ENCODE measurements around the gene MYBPC3.

MYBPC3 gene

DNA sequence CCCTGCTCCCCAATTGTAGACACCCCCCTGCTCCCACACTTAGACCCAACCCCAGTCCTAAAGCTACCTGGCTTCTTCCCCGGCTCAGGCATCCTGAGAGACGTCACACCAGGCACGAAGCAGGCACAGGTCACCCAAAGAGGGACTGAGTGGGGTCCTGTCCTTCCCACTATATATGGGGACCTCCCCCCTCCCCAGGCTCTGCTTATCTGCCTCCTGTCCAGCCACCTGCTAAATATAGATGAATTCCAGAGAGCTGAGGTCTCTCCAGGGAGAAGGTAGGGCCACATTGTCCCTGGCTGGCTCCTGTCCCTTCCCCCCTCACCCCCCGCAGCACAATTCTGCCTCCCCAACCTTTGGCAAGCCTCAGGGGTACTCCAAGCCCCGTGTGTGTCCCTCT, at the start of gene MYBPC3:
MYBPC3 (minus strand) TSS at position 147 of the 400 bp plus-strand sequence; CDS start at position 92, 55 bp downstream.
- no peak for DNase-seq (ENCODE audit: low read depth)

- no peak for DNase-seq (ENCODE audit: low read depth)
Measured at GRCh38 chr11:47400768-47401279, 48.3 kb upstream of the MYBPC3 start.

DNA sequence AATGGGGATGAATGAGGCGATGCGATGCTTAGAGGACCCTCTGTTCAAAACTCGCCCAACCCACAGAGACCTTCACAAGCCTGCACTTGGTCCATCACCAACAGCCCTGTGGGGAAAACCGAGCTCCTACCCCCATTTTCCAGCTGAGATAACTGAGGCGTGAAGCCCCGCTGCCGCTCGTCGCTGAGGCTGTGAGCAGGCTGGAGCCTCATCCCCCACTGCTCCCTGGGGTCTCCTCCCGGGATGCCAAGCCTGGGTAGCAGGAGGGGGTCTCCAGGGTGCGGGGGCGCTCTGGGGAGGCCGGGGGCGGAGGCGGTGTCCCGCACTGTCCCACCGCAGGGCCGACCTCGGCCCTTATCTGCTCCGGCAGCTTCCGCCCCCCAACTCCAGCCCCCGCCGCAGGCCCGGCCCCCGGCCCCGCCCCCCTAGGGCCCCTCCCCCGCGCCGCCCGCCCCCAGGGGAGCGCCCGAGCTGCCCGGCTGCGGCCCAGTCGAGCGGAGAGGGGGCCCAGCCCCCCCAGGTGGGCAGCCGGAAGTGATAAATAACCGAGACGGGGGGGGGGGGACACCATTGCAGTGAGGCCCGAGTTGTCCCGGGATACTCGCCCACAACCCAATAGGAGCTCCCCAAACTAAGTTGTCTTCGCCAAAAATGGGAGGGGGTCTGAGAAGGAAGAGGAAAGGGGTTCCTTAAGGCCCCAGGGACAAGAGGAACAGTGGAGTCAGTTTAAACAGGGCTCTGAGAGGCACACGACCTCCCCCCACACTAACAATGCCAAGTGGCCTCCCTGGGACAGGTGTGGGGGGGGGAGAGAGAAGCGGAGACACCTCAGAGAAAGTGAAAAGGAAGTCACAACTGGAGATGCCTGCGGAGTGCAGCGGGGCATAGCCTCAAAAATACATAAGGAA, 47.6 kb upstream of the MYBPC3 start:
- no peak for DNase-seq (ENCODE audit: low read depth)

DNA sequence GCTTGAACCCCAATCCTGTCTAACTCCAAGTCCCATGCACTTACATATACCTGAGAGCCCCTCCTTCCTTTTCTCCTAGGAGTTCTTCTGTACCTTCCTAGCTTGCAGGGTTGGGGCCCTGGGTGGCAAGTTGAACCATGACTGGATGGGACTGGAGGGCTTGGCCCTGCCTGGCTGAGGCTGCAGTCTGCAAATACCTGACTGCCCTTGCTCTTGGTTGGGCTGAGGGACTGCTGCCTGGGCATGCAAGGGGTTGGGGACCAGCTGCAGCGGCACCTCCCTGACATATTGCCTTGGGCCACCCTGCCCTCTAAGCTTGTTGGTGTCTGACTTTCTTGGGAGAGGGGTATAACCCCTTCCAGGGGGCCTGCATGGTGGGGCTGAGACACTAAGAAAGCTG, 46.0 kb upstream of the MYBPC3 start:
- no peak for DNase-seq (ENCODE audit: low read depth)

- no peak for DNase-seq (ENCODE audit: low read depth)
Measured at GRCh38 chr11:47398011-47398410, 45.5 kb upstream of the MYBPC3 start.

DNA sequence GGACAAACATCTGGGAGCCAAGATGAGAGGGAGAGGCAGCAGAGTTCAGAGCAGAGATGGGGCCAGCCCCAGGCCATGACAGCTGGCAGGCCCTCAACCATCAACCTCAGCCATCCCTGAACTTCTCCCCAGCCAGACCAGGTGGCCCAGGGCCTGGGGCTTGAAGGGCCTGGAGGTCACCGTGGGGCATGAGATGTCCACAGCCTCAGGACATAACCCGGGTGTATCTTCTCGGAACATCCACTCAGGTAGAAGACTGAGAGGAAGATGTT, 43.5 kb upstream of the MYBPC3 start:
- DNase-seq (ENCODE audit: low read depth) = no peak

- no peak for DNase-seq (ENCODE audit: low read depth)
Measured at GRCh38 chr11:47395223-47396048, 42.9 kb upstream of the MYBPC3 start.

DNA sequence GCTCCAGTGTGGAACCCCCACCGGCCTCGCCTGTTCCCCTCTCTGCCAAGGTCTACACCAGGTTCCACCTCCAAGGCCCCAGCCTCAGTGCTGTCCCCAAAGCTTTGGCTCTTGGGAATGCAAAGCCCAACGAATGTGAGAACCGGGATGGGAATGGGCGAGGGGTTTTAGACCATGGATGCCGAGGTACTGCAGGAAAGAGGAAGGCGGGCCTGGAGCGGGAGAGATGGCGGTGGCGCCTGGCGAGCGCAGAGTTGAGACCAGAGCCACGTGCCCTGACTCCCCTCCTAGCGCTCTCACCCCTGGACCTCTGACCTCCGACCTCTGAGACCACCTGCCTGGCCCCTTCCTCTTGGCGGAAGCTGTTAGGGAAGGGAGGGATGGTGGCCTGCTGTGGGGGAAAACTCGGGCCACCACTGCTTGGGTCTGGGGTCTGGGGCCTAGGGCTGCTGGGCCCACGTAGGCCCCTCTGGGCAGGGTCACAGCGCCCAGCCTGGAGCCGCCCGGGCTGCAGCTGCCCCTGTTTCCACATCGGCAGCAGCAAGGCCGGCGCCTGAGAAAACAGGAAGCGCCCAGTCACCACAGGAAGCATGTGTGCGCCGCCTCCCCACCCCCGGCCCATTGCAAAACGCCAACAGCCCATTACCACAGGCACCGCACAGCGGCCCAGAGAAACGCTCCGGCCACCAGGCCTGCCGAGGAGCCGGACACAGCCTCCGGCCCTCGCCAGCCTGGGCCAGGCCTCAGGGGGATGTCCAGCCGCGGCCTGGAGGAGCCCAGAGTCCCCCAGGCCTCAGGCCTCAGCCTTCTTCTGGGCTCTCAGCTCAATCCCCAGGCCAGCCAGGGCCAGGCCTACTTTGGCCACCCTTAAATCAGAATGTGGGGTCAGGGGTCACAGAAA, 42.1 kb upstream of the MYBPC3 start:
- DNase-seq (ENCODE audit: low read depth) = no peak

GRCh38 chr11:47394050-47394321, 41.5 kb upstream of the MYBPC3 start:
- DNase-seq (ENCODE audit: low read depth) = no peak

DNA sequence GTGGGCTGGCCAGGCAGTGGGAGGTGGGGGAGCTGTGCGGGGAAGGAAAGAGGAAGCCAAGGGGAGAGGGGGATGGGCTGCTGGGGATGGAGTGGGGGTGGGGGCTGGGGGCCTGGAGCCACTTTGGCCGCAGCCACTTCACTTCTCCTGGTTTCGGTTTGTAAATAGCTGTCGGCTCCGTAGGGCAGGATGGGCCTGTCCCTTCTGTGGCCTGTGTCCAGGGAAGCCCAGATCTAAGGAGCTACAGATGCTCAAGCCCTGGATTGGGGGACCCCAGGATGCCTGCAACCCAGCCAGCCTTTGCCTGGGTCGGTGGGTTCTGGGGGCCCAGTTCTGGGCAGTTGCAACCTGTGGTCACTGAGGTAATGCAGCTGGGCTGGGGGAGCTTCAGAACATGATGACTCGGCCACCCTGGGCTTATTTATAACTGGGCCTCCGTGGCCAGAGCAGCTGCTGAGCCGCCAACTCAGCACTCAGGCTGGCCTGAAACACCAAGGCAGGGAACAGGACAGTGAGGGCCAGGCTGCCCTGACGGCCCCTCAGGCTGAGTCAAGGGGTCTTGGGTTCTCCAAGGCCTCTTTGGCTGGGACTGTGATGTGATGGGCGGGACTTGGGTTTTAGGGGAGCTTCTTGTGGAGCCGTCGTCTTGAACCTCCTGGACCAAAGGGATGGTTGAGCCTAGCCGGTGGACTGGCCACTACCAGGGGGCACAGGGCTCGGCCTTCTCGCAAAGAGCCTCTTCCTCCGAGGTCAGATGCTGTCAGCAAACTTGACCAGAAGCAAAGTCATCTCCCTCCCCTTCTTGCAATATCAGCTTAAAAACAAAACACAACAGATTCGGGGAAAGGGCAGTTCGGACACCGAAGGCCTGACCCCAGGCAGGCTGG, 40.9 kb upstream of the MYBPC3 start:
- DNase-seq (ENCODE audit: low read depth) = no peak

DNA sequence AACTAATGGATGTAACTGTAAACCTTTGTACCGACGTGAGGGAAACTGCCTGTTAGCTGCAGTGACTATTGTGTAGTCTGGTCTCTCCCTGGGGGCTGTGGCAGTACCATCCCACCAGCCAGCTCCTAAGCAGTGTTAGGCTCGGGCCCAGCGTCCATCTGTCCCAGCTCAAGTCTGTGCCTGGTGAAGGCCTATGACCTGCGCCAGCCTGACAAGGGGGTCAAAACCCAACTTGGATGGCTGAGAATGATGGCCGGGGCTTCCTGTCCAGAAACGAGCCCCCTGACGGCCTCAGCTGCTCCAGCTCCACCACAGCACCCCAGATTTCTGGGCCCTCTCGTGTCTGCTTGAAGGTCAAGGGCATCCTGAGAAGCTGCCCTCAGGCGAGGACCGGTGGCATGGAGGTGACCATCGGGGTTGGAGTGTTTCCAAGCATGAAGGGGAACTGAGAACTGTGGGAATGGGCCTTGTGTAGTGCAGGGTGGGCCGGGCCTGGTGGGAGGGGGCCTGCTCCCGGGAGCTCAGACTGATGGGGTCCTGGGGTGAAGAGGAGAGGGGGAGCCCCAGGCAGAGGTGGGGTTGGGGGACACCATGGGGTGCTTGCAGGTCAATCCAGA, 40.2 kb upstream of the MYBPC3 start:
- no peak for DNase-seq (ENCODE audit: low read depth)

- no peak for DNase-seq (ENCODE audit: low read depth)
Measured at GRCh38 chr11:47391711-47392432, 39.4 kb upstream of the MYBPC3 start.

- no peak for DNase-seq (ENCODE audit: low read depth)
Measured at GRCh38 chr11:47391077-47391583, 38.6 kb upstream of the MYBPC3 start.

- DNase-seq (ENCODE audit: low read depth) = no peak
Measured at GRCh38 chr11:47390422-47390760, 37.9 kb upstream of the MYBPC3 start.

GRCh38 chr11:47389577-47390421, 37.3 kb upstream of the MYBPC3 start:
- DNase-seq (ENCODE audit: low read depth) = no peak

GRCh38 chr11:47388697-47389576, 36.4 kb upstream of the MYBPC3 start:
- no peak for DNase-seq (ENCODE audit: low read depth)

GRCh38 chr11:47387944-47388696, 35.6 kb upstream of the MYBPC3 start:
- no peak for DNase-seq (ENCODE audit: low read depth)
